Esophagus muscularis mucosa (tissue), 4 donors: ENCODE data around the gene CRYM. TPM values are rescaled to one million over a fixed set of nuclear protein-coding genes. Genes with fewer than 3 reads are reported as not detected.

Experiments
- DNase-seq: peaks from one replicate; pipeline ENCODE4 v3.0.0-alpha.2; 2017; ENCODE audit errors: extremely low spot score
- H3K27ac ChIP-seq, 4 donors: fragments of 200-600 bp; sonication (generic); replicated peaks in 1 of 4; 1 replicate in 3 of 4; 2 replicates in 1 of 4; pipeline ENCODE4 v1.5.1; 2016 to 2019; ENCODE audit warnings: mild to moderate bottlenecking in 1 of 4
- H3K27me3 ChIP-seq, 4 donors: fragments of 200-600 bp; sonication (generic); one replicate each; pipeline versions ENCODE4 v1.5.1 to v1.6.0; 2016 to 2019
- H3K36me3 ChIP-seq, 4 donors: fragments of 200-600 bp; sonication (generic); one replicate each; pipeline ENCODE4 v1.5.1; 2016 to 2019
- H3K4me1 ChIP-seq, 4 donors: fragments of 200-600 bp; sonication (generic); one replicate each; pipeline ENCODE4 v1.5.1; 2016 to 2019
- H3K4me3 ChIP-seq, 4 donors: fragments of 200-600 bp; sonication (generic); 1 replicate in 2 of 4; 2 replicates in 2 of 4; pipeline ENCODE4 v1.5.1; 2016 to 2019; ENCODE audit warnings: mild to moderate bottlenecking in 4 of 4, moderate library complexity in 1 of 4
- H3K9me3 ChIP-seq, 4 donors: fragments of 200-600 bp; sonication (generic); 1 replicate in 3 of 4; 2 replicates in 1 of 4; pipeline ENCODE4 v1.5.1; 2016 to 2019
- EP300 ChIP-seq: sonication (generic); formaldehyde crosslinking; IDR thresholded peaks from one replicate; pipeline ENCODE4 v1.6.1; 2017; ENCODE audit warnings: antibody characterized with exemption
- POLR2A ChIP-seq: fragments of 450-650 bp; IDR thresholded peaks from one replicate; pipeline ENCODE4 v1.6.1; 2017; ENCODE audit warnings: antibody characterized with exemption, moderate library complexity, mild to moderate bottlenecking, low read depth
- POLR2AphosphoS5 ChIP-seq, 2 donors: sonication (generic); formaldehyde crosslinking; IDR thresholded peaks; one replicate each; pipeline ENCODE4 v1.6.1; 2017; ENCODE audit warnings: antibody characterized with exemption in 2 of 2
- WGBS: methylation state at CpG from one replicate; pipeline ENCODE4 v1.1.5; 2018; 5-methylcytosine and 5-hydroxymethylcytosine counted together
- intact Hi-C: fragments of 100-400 bp; cut with DNase I; formaldehyde crosslinking; loops from one replicate; pipeline ENCODE4 v1.15.1; 2023
- total RNA-seq, 4 donors: library from RNA; depleted of rRNA; stranded (reverse); fragments of >200 nt; gene quantifications; one replicate each; pipeline versions ENCODE4 v1.1.0 to v1.2.1, GENCODE V29; 2016
- TF ChIP-seq, protein P1 (sequence below), 3 experiments: fragments of 200-600 bp in 2 of 3; fragments of 450-650 bp in 1 of 3; sonication (generic) in 2 of 3; IDR thresholded peaks; one replicate each; pipeline ENCODE4 v1.5.1; 2017 to 2019; ENCODE audit warnings: antibody characterized with exemption in 3 of 3, mild to moderate bottlenecking in 2 of 3, moderate library complexity in 1 of 3

CRYM gene
- total RNA-seq, 4 donors from 2014 or later: 1.0 to 1.2 TPM; not detected in 2

DNA sequence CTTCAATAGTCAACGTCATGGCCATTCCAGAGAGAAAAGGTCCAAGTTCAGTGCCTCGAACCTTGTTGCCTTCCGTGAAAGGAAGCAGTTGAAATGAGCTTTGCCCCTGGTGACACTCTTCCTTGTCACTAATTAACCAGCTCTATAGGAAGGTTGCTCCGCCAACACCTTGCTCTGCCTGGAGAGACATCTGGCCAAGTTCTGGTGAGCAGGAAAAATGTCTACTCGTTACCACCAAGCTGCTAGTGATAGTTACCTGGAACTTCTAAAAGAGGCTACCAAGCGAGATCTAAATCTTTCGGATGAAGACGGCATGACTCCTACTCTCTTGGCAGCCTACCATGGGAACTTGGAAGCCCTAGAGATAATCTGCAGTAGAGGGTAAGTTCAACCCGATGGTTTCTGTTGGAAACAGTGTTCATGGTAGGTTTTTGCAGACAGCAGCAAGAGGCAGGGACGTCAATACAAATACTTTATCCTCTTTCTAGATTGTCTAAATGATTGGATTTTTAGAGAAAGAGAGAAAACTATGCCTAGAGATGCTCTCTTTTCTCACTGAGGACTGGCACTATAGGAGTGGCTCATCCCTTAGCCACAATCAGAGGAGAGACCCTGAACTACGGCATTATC is 44.5 kb downstream of the CRYM start, which contains the start of gene ANKS4B:
Gene ANKS4B (plus strand): TSS at position 179 of the 630 bp plus-strand sequence. CDS start 39 bp downstream, at position 218.
- Histone ChIP-seq H3K4me1 (no peaks in the 10 kb centered on the region), H3K27me3 (peaks cover 0 to 20% (median 0%) of the 10 kb centered on the region in 4 donors), H3K9me3 (no peaks in the 10 kb centered on the region), H3K27ac (no peak within 1 kb of the TSS), H3K36me3 (no peaks in the 10 kb centered on the region), H3K4me3 (no peak within 1 kb of the TSS)
- intact Hi-C loops: no loop called here
- 89% methylated on average over 11 of the region's 11 CpGs for WGBS
- no peak for DNase-seq
- no peak for TF ChIP-seq EP300
- TF ChIP-seq POLR2AphosphoS5 (IDR thresholded peaks at IDR 0.05): no peak
- TF ChIP-seq POLR2A: no peak

DNA sequence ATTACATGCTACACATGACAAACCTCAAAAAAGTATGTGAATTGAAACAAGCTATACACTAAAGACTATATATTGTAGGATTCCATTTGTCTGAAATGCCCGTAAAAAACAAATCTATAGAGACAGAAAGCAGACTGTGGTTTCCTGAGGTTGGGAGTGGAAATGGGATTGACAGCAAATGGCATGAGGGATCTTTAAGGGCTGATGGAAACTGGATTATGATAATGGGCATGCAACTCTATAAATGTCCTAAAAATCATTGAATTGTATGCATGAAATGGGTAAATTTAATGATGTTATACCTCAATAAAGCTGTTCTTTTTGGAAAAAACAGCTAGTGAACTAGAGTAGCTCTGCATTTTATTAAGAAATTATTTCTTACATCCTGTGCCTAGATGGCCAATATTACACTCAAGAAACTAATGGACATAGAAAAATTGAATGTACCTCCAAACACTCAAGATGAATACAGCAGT is 45.0 kb downstream of the CRYM start:
- Histone ChIP-seq H3K4me3 (no peak overlapping the region), H3K27ac (no peak overlapping the region), H3K9me3 (no peaks in the 10 kb centered on the region), H3K36me3 (no peaks in the 10 kb centered on the region), H3K27me3 (peaks cover 0 to 20% (median 0%) of the 10 kb centered on the region in 4 donors), H3K4me1 (no peaks in the 10 kb centered on the region)
- DNase-seq: no peak
- WGBS: 92% methylated on average over 1 of the region's 1 CpG
- intact Hi-C loops: no loop called here
- TF ChIP-seq, protein P1, sequence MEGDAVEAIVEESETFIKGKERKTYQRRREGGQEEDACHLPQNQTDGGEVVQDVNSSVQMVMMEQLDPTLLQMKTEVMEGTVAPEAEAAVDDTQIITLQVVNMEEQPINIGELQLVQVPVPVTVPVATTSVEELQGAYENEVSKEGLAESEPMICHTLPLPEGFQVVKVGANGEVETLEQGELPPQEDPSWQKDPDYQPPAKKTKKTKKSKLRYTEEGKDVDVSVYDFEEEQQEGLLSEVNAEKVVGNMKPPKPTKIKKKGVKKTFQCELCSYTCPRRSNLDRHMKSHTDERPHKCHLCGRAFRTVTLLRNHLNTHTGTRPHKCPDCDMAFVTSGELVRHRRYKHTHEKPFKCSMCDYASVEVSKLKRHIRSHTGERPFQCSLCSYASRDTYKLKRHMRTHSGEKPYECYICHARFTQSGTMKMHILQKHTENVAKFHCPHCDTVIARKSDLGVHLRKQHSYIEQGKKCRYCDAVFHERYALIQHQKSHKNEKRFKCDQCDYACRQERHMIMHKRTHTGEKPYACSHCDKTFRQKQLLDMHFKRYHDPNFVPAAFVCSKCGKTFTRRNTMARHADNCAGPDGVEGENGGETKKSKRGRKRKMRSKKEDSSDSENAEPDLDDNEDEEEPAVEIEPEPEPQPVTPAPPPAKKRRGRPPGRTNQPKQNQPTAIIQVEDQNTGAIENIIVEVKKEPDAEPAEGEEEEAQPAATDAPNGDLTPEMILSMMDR (IDR thresholded peaks at IDR 0.05): no peak
- no peak for TF ChIP-seq POLR2AphosphoS5 (IDR thresholded peaks at IDR 0.05)
- TF ChIP-seq POLR2A: no peak
- no peak for TF ChIP-seq EP300

DNA sequence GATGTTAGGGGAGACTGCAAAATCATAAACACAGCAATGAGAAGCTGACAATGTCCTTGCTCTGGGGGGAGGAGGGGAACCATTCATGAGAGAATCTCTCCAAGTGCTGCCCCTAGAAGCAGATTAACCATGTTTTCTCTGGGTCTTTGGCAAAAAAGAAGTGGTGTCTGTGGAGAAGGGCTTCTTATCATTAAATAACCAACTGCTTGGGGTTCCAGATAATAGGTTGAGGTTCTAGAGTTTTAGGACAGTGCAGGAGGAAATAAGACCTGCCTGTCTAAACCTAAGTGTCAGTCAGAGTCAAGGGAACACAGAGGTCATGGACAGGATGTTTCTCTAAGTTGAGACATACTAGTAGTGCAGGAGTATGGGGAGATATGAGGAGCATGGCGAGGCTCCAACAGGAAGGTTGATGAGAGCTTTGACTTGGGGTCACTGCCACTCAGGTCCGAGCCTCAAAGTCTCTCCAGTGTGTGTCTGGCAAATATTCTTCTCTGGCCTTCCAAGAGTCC is 49.7 kb downstream of the CRYM start:
- 66% methylated on average over 2 of the region's 2 CpGs for WGBS

DNA sequence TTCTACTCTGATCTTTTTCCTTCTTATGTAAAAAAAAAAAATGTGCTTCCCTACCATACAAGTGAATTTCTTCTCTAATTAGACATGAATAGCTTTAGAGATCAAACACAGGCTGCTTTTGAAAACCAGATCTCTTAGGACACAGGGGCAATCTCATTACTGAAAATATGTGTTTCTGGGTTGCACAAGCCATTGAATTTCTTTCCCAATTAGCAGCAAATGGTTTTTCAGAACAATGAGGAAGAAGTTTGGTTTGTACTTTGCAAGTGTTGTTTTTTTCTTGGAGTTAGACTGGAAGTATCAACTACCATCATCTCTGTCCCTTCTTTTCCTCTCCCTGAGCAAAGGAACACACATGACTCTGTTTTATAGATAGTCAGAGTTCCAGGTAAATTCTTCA is 50.2 kb downstream of the CRYM start:
- no peak for DNase-seq
- H3K4me3 ChIP-seq: no peak overlapping the region
- TF ChIP-seq, protein P1 (IDR thresholded peaks at IDR 0.05): no peak
- no peak for TF ChIP-seq POLR2A
- TF ChIP-seq POLR2AphosphoS5 (IDR thresholded peaks at IDR 0.05): no peak
- no peak for TF ChIP-seq EP300
- H3K27me3 ChIP-seq: peaks cover 0 to 20% (median 0%) of the 10 kb centered on the region in 4 donors
- no peak overlapping the region for H3K27ac ChIP-seq
- H3K9me3 ChIP-seq: no peaks in the 10 kb centered on the region
- intact Hi-C loops: no loop called here
- H3K4me1 ChIP-seq: no peaks in the 10 kb centered on the region
- no peaks in the 10 kb centered on the region for H3K36me3 ChIP-seq

More for the DNA sequence above, 49.7 kb downstream of the CRYM start:
- TF ChIP-seq POLR2A (no peak), POLR2AphosphoS5 (IDR thresholded peaks at IDR 0.05) (no peak)
- TF ChIP-seq, protein P1 (IDR thresholded peaks at IDR 0.05): no peak
- peaks cover 0 to 22% (median 0%) of the 10 kb centered on the region in 4 donors for H3K27me3 ChIP-seq
- H3K27ac ChIP-seq: no peak overlapping the region
- H3K9me3 ChIP-seq: no peaks in the 10 kb centered on the region
- no peak for DNase-seq
- H3K36me3 ChIP-seq: no peaks in the 10 kb centered on the region
- intact Hi-C loops: no loop called here
- no peak overlapping the region for H3K4me3 ChIP-seq
- H3K4me1 ChIP-seq: no peaks in the 10 kb centered on the region

DNA sequence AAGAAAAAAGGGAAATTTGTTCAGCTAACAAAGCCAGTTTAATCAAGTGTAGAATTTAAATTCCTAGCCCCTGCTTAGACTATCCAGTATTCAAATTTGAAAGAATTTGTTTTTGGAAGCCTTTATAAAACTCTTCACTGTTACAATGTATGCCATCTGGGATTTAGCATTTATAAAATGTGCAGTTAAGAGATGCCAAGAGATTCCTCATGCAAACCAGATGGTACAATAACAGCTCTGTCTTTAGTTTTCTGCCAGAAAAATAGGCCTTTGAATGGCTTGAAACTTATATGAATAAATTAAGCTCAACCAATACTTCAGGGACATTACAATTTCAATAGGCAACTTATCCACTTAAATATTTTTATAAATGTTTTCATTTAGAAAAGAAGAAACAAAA is 51.3 kb downstream of the CRYM start:
- TF ChIP-seq EP300 (no peak), POLR2A (no peak), POLR2AphosphoS5 (IDR thresholded peaks at IDR 0.05) (no peak)
- TF ChIP-seq, protein P1 (IDR thresholded peaks at IDR 0.05): no peak
- no peaks in the 10 kb centered on the region for H3K9me3 ChIP-seq
- H3K27ac ChIP-seq: no peak overlapping the region
- no peaks in the 10 kb centered on the region for H3K4me1 ChIP-seq
- no peak overlapping the region for H3K4me3 ChIP-seq
- peaks cover 0 to 16% (median 0%) of the 10 kb centered on the region in 4 donors for H3K27me3 ChIP-seq
- no peak for DNase-seq
- no peaks in the 10 kb centered on the region for H3K36me3 ChIP-seq
- intact Hi-C loops: no loop called here
